GM13977 (cell line): ENCODE results near the gene GPRC5C.

ENCODE experiments used
- DNase-seq: peaks from one replicate; pipeline ENCODE4 v3.0.0; 2012; ENCODE audit warnings: low spot score
- CTCF ChIP-seq: IDR thresholded peaks from 2 replicates; pipeline ENCODE4 v1.5.1; 2012; ENCODE audit warnings: mild to moderate bottlenecking, control low read depth; ENCODE audit not compliant: insufficient read depth; ENCODE audit errors: extremely low read depth, missing control alignments
- in situ Hi-C: fragments of 300-500 bp; cut with MboI; formaldehyde crosslinking; loops from one replicate; pipeline ENCODE4 v1.12.0; 2022; ENCODE audit warnings: low sequenced_read_pairs, low pct_unique_long_range_greater_than_20kb, mixed read lengths, inconsistent platforms; ENCODE audit not compliant: unreplicated experiment

Gene GPRC5C

GRCh38 chr17:74407384-74407783 lies 24.5 kb upstream of the GPRC5C start:
- DNase-seq = no peak
- no peak for TF ChIP-seq CTCF
- in situ Hi-C loops = no loop called here

GRCh38 chr17:74408262-74408661 lies 23.6 kb upstream of the GPRC5C start:
- DNase-seq = no peak
- TF ChIP-seq CTCF = peak; percentile 49
- in situ Hi-C loops = no loop called here

- no peak for DNase-seq
Measured at GRCh38 chr17:74408815-74409214, 23.1 kb upstream of the GPRC5C start.

DNA sequence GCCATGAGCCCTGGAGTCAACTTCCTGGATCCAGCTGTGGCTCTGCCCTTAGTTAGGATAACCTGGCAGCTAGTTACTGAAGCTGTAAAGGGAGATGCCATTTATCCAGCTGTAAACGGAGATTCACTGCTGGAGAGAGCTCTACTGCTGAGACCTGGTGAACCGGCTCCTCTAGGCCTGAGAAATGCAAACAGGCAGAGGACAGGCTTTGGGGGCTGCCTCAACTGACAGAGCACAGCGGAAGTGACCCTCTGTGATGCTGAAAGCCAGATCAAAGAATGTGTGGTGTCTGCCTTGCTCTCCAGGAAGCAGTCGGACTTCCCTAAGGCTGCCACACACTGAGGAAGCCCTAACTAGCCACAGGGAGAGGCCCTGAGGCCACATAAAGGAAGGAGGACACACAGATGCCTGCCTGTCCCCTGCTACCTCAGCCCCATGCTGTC lies 21.9 kb upstream of the GPRC5C start:
- in situ Hi-C loops = no loop called here
- TF ChIP-seq CTCF = no peak
- no peak for DNase-seq

More at GRCh38 chr17:74408815-74409214, 23.1 kb upstream of the GPRC5C start:
- TF ChIP-seq CTCF = no peak
- in situ Hi-C loops = no loop called here

DNA sequence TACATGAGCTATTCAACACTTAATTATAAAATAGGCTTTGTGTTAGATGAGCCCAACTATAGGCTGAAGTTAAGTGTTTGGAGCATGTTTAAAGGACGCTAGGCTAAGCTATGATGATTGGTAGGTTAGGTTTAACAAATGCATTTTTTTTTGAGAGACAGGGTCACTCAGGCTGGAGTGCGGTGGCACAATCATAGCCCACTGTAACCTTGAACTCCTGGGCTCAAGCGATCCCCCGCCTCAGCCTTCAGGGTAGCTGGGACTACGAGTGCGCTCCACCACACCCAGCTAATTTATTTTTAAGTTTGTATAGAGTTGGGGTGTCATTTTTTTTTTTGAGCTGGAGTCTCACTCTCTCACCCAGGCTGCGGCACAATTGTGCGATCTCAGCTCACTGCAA lies 19.3 kb upstream of the GPRC5C start:
- no peak for TF ChIP-seq CTCF
- in situ Hi-C loops = no loop called here
- DNase-seq = no peak

- TF ChIP-seq CTCF = no peak
- in situ Hi-C loops = no loop called here
Measured at GRCh38 chr17:74413491-74413890, 18.4 kb upstream of the GPRC5C start.

DNA sequence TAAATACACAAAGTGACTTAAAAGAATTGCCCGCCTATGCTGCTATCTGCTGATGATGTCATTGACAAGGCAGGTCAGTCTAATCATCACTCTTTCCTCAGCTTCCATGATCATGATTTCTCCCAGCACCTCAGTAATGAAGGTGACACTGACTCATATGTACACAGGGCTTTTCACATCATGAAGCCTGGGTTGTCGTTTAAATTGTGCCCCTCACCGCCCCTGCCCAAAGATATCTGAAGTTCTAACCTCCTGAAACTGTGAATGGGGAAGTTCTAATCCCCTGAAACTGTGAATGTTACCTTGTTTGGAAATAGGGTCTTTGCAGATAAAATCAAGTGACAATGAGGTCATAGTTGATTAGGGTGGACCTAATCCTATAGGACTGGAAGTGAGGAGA lies 17.4 kb upstream of the GPRC5C start:
- no peak for TF ChIP-seq CTCF
- in situ Hi-C loops = no loop called here
- no peak for DNase-seq

More at GRCh38 chr17:74413491-74413890, 18.4 kb upstream of the GPRC5C start:
- DNase-seq = no peak
